ENCODE data around the gene JOSD1. TPM values are rescaled to one million over a fixed set of nuclear protein-coding genes. Genes with fewer than 3 reads are reported as not detected.

Gene JOSD1
- total RNA-seq, 2 donors from 2014 or later, result 21.2 to 26.7 TPM

DNA sequence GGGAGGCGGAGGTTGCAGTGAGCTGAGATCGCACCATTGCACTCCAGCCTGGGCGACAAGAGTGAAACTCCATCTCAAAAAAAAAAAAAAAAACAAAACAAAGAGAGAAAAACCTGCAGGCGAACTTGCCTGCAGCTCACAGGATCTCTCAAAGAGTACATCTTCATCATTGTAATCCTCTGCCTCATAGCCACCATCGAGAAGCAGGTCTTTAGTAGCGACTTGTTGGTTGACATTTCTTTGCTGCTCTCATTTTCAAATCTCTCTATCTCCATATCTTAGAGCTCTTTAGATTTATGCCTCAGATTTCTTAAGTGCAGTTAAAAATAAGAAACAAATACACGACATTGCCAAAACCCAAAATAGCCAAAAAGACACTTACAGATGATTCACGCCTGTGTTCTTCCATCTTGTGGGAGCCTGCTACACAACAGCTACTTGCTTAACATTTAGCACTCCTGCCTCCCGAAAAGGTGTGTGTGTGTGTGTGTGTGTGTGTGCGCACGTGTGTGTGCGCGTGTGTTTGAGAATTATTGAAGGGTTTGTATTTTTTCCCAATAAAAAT lies 59.2 kb downstream of the JOSD1 start:
- no peak overlapping the region for H3K9ac ChIP-seq (ENCODE audit: extremely low read depth, low read length, poor library complexity, severe bottlenecking)
- H3K36me3 ChIP-seq (ENCODE audit: control insufficient read depth, insufficient read depth, low read length), result peaks cover 43% of the 10 kb centered on the region
- H3K27me3 ChIP-seq (ENCODE audit: control insufficient read depth, insufficient read depth, low read length, poor library complexity, severe bottlenecking), result no peaks in the 10 kb centered on the region
- no peak overlapping the region for H3K27ac ChIP-seq (ENCODE audit: low read depth, low read length)
- DNase-seq, result no peak
- H3K4me3 ChIP-seq (ENCODE audit: low read length), result no peak overlapping the region
- Mint-ChIP-seq H3K27me3 (ENCODE audit: insufficient read depth) (no peaks in the 10 kb centered on the region), H3K9me3 (no peaks in the 10 kb centered on the region), H3K27ac (no peak overlapping the region), H3K4me3 (no peak overlapping the region), H3K4me1 (no peaks in the 10 kb centered on the region), H3K36me3 (ENCODE audit: low read depth) (peaks cover 45% of the 10 kb centered on the region)
- no peaks in the 10 kb centered on the region for H3K4me1 ChIP-seq (ENCODE audit: control insufficient read depth, insufficient read depth, low read length)
- H3K9me3 ChIP-seq (ENCODE audit: control insufficient read depth, low read length), result no peaks in the 10 kb centered on the region
- WGBS, 2 experiments (ENCODE audit: insufficient coverage in 1 of 2, insufficient read length in 1 of 2), result 93 to 96% methylated on average over 3 to 8 of the region's 13 CpGs
- TF ChIP-seq, protein P1, sequence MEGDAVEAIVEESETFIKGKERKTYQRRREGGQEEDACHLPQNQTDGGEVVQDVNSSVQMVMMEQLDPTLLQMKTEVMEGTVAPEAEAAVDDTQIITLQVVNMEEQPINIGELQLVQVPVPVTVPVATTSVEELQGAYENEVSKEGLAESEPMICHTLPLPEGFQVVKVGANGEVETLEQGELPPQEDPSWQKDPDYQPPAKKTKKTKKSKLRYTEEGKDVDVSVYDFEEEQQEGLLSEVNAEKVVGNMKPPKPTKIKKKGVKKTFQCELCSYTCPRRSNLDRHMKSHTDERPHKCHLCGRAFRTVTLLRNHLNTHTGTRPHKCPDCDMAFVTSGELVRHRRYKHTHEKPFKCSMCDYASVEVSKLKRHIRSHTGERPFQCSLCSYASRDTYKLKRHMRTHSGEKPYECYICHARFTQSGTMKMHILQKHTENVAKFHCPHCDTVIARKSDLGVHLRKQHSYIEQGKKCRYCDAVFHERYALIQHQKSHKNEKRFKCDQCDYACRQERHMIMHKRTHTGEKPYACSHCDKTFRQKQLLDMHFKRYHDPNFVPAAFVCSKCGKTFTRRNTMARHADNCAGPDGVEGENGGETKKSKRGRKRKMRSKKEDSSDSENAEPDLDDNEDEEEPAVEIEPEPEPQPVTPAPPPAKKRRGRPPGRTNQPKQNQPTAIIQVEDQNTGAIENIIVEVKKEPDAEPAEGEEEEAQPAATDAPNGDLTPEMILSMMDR (conservative IDR thresholded peaks at IDR 0.05), result no peak

DNA sequence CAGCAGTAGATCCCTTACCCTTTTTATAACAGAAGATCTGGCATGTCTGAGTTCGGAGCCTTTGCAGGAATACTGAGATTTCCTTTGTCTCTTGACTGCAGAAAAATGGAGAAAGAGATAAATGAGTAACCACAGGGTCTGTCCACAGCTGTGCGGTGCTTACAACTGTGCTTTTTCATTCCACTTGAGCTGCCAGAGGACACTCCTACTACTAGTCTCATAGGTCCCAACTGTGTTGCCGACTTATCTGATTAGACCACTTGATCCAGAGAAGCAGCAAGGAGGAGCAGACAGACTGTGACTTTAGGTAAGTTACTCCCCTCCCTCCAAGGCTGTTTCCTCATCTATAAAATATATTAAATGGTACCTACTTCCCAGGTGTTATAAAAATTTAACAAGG lies 62.0 kb downstream of the JOSD1 start:
- no peaks in the 10 kb centered on the region for H3K4me1 ChIP-seq (ENCODE audit: control insufficient read depth, insufficient read depth, low read length)
- 89 to 90% methylated on average over 3 of the region's 3 CpGs for WGBS, 2 experiments (ENCODE audit: insufficient coverage in 1 of 2, insufficient read length in 1 of 2)
- no peak overlapping the region for H3K4me3 Mint-ChIP-seq
- TF ChIP-seq, protein P1 (conservative IDR thresholded peaks at IDR 0.05), result no peak
- H3K9ac ChIP-seq (ENCODE audit: extremely low read depth, low read length, poor library complexity, severe bottlenecking), result no peak overlapping the region
- no peak for DNase-seq
- H3K27me3 ChIP-seq (ENCODE audit: control insufficient read depth, insufficient read depth, low read length, poor library complexity, severe bottlenecking), result no peaks in the 10 kb centered on the region
- H3K36me3 ChIP-seq (ENCODE audit: control insufficient read depth, insufficient read depth, low read length), result peaks cover 53% of the 10 kb centered on the region
- H3K27ac ChIP-seq (ENCODE audit: low read depth, low read length), result no peak overlapping the region
- no peaks in the 10 kb centered on the region for H3K27me3 Mint-ChIP-seq (ENCODE audit: insufficient read depth)
- peaks cover 51% of the 10 kb centered on the region for H3K36me3 Mint-ChIP-seq (ENCODE audit: low read depth)
- no peaks in the 10 kb centered on the region for H3K9me3 Mint-ChIP-seq
- no peaks in the 10 kb centered on the region for H3K9me3 ChIP-seq (ENCODE audit: control insufficient read depth, low read length)
- H3K27ac Mint-ChIP-seq, result no peak overlapping the region
- no peaks in the 10 kb centered on the region for H3K4me1 Mint-ChIP-seq
- no peak overlapping the region for H3K4me3 ChIP-seq (ENCODE audit: low read length)

DNA sequence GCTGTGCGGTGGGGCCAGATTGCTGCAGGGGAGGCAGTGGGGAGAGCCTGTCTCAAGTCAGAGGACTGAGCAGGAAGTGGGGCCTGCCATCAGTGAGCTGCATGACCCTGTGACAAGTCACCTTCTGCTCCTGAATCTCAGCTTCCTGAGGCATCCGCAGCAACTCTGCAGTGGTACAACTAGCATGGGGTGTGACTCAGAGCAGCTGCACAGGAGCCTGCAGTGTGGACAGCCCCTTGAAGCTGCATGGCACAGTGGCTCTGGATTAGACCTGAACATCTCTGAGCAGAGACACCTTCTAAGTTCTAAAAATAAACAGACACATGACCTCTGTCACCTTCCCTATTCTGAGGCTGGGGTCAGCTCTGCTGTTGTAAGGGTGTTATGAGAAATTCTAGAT lies 62.5 kb downstream of the JOSD1 start:
- no peak overlapping the region for H3K27ac ChIP-seq (ENCODE audit: low read depth, low read length)
- H3K27me3 Mint-ChIP-seq (ENCODE audit: insufficient read depth), result no peaks in the 10 kb centered on the region
- peaks cover 53% of the 10 kb centered on the region for H3K36me3 ChIP-seq (ENCODE audit: control insufficient read depth, insufficient read depth, low read length)
- H3K4me3 ChIP-seq (ENCODE audit: low read length), result no peak overlapping the region
- H3K4me1 ChIP-seq (ENCODE audit: control insufficient read depth, insufficient read depth, low read length), result no peaks in the 10 kb centered on the region
- TF ChIP-seq, protein P1 (conservative IDR thresholded peaks at IDR 0.05), result no peak
- H3K27me3 ChIP-seq (ENCODE audit: control insufficient read depth, insufficient read depth, low read length, poor library complexity, severe bottlenecking), result no peaks in the 10 kb centered on the region
- H3K9me3 Mint-ChIP-seq, result no peaks in the 10 kb centered on the region
- no peaks in the 10 kb centered on the region for H3K4me1 Mint-ChIP-seq
- WGBS, 2 experiments (ENCODE audit: insufficient coverage in 1 of 2, insufficient read length in 1 of 2), result 93 to 100% methylated on average over 2 of the region's 2 CpGs
- no peak overlapping the region for H3K4me3 Mint-ChIP-seq
- H3K9ac ChIP-seq (ENCODE audit: extremely low read depth, low read length, poor library complexity, severe bottlenecking), result no peak overlapping the region
- no peaks in the 10 kb centered on the region for H3K9me3 ChIP-seq (ENCODE audit: control insufficient read depth, low read length)
- peaks cover 49% of the 10 kb centered on the region for H3K36me3 Mint-ChIP-seq (ENCODE audit: low read depth)
- no peak overlapping the region for H3K27ac Mint-ChIP-seq
- DNase-seq, result no peak

Other genes with a start within 250 kb of the JOSD1 start
- 1 to 10 TPM in 1 of 2 donors, under 1 TPM in 1; 0.37 to 1.4 TPM for gene KCNJ4, start 245.7 kb downstream of the JOSD1 start, total RNA-seq
- gene KDELR3, start 232.8 kb downstream of the JOSD1 start, total RNA-seq, result 10 to 100 TPM; 11.4 to 14.9 TPM
- 100 to 1,000 TPM; 507 to 621 TPM for gene DDX17, start 194.6 kb downstream of the JOSD1 start, total RNA-seq
- gene DMC1, start 130.8 kb downstream of the JOSD1 start, total RNA-seq, result 1 to 10 TPM; 4.2 to 6.8 TPM
- 10 to 100 TPM in 1 of 2 donors, 1 to 10 TPM in 1; 9.1 to 14.9 TPM for gene FAM227A, start 44.6 kb downstream of the JOSD1 start, total RNA-seq
- gene CBY1, start 44.3 kb downstream of the JOSD1 start, total RNA-seq, result 10 to 100 TPM; 40.7 to 60.9 TPM
- gene TOMM22, start 19.0 kb downstream of the JOSD1 start, total RNA-seq, result 100 to 1,000 TPM; 114 to 119 TPM
- gene GTPBP1, start 5.0 kb upstream of the JOSD1 start, total RNA-seq, result 10 to 100 TPM; 79.0 to 86.1 TPM
- 10 to 100 TPM; 23.0 to 32.4 TPM for gene SUN2, start 55.1 kb upstream of the JOSD1 start, total RNA-seq
- gene DNAL4, start 93.2 kb upstream of the JOSD1 start, total RNA-seq, result 10 to 100 TPM; 24.8 to 29.8 TPM
- 1 to 10 TPM; 2.1 to 2.5 TPM for gene NPTXR, start 143.1 kb upstream of the JOSD1 start, total RNA-seq
- gene CBX6, start 171.3 kb upstream of the JOSD1 start, total RNA-seq, result 10 to 100 TPM; 12.8 to 28.2 TPM

Data from endodermal cell (in vitro differentiated cells).